Hepatocyte (in vitro differentiated cells): ENCODE measurements around the gene ZNF26.

Source experiments
- CTCF ChIP-seq: fragments of 200-600 bp; sonication (generic); IDR thresholded peaks from 2 replicates; pipeline ENCODE4 v1.5.1; 2016; ENCODE audit warnings: antibody characterized with exemption, mild to moderate bottlenecking; ENCODE audit not compliant: poor library complexity
- EZH2phosphoT487 ChIP-seq: fragments of 200-600 bp; sonication (generic); IDR thresholded peaks from one replicate; pipeline ENCODE4 v1.6.1; 2018; ENCODE audit warnings: antibody characterized with exemption, mild to moderate bottlenecking, low read depth, moderate library complexity; ENCODE audit not compliant: unreplicated experiment, severe bottlenecking

DNA sequence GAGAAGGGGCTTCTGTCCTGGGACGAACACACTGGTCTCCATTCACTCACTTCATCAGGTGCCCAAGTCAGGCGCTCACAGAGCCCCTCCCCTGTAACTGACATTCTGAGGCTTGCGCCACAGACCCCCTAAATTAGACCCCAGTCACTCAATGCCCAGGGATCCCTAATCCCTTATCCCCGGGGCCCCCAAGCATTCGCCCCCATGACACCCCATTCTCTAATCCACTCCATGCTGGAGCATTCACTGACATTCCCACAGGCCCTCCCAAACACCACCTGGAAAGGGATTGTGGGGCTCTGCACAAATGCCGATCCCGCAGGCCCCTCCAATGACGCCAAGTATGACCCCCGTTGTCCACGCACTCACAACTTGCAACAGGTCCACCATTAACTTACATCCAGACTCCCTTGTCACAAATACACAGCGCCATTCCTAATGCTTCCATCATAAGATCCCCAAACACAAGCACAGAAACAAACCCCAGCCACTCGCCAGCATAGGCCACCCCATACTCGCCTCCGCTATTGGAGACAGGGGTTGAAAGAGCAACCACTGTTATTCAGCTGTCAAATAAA, 31.6 kb upstream of the ZNF26 start:
- TF ChIP-seq CTCF = no peak
- no peak for TF ChIP-seq EZH2phosphoT487
